Gastrocnemius medialis (tissue), 4 donors: ENCODE measurements around the gene ANO10.

Source experiments
- CTCF ChIP-seq, 5 experiments: fragments of 450-650 bp in 3 of 5; fragments of 200-600 bp in 2 of 5; sonication (generic) in 2 of 5; IDR thresholded peaks in 4 of 5; conservative IDR thresholded peaks in 1 of 5; 1 replicate in 4 of 5; 2 replicates in 1 of 5; pipeline ENCODE4 v1.5.1; 2016 to 2019; ENCODE audit warnings: antibody characterized with exemption in 5 of 5, mild to moderate bottlenecking in 3 of 5, moderate library complexity in 3 of 5
- POLR2A ChIP-seq, 2 donors: fragments of 450-650 bp; IDR thresholded peaks; one replicate each; pipeline ENCODE4 v1.6.1; 2017; ENCODE audit warnings: antibody characterized with exemption in 2 of 2, mild to moderate bottlenecking in 2 of 2, moderate library complexity in 2 of 2

GRCh38 chr3:43484926-43485488, 136.8 kb downstream of the ANO10 start:
- TF ChIP-seq POLR2A (IDR thresholded peaks at IDR 0.05), result no peak
- TF ChIP-seq CTCF (IDR thresholded peaks at IDR 0.05 in 4 of 5, conservative IDR thresholded peaks at IDR 0.05 in 1 of 5), result no peak
